ENCODE measurements around the gene TMEM125.

Gene TMEM125

DNA sequence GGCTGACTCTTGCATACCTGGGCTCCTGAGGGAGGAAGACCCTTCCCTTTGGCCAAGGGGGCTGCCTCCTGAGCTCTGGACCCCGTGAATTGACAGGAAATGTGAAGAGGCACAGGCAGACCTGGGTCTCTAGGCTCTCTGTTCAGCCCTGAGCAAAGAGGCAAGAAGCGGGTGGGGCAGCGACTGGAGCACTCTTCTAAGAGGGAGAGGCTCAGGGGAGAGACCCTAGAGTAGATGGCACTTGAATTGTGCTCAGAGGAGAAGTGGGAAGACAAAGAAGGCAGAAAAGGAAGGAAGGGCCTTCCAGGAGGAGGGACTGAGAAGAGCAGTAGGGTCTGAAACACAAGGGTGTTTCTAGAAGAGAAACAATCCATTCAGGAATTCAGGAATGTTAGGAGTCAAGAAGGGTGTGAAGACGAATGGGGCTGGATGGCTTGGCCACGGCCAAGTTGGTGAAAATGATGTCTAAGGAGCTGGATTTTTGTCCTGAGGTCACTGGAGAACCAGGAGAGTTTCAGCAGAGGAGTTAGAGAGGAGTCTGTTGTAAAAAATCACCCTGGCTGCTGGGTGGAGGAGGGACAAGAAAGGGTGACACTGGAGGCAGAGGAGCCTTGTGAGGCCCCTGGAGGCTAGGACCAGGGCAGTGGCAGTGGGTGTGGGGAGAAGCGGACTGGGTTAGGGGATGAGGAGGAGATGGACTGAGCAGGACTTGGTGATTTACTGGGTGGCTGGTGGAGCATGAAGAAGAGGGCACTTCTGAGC lies 36.3 kb downstream of the TMEM125 start:
- H3K9me3 ChIP-seq (ENCODE audit: severe bottlenecking) = no peaks in the 10 kb centered on the region
- TF ChIP-seq, protein P1, sequence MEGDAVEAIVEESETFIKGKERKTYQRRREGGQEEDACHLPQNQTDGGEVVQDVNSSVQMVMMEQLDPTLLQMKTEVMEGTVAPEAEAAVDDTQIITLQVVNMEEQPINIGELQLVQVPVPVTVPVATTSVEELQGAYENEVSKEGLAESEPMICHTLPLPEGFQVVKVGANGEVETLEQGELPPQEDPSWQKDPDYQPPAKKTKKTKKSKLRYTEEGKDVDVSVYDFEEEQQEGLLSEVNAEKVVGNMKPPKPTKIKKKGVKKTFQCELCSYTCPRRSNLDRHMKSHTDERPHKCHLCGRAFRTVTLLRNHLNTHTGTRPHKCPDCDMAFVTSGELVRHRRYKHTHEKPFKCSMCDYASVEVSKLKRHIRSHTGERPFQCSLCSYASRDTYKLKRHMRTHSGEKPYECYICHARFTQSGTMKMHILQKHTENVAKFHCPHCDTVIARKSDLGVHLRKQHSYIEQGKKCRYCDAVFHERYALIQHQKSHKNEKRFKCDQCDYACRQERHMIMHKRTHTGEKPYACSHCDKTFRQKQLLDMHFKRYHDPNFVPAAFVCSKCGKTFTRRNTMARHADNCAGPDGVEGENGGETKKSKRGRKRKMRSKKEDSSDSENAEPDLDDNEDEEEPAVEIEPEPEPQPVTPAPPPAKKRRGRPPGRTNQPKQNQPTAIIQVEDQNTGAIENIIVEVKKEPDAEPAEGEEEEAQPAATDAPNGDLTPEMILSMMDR (IDR thresholded peaks at IDR 0.05; ENCODE audit: poor library complexity, severe bottlenecking) = no peak
- no peaks in the 10 kb centered on the region for H3K27me3 ChIP-seq (ENCODE audit: insufficient read depth, poor library complexity, severe bottlenecking)
- ATAC-seq (ENCODE audit: low read depth) (no peak), DNase-seq (ENCODE audit: low spot score) (no peak)
- no peaks in the 10 kb centered on the region for H3K36me3 ChIP-seq (ENCODE audit: low read depth)
- H3K27ac ChIP-seq (ENCODE audit: poor library complexity, severe bottlenecking) = no peak overlapping the region
- no peaks in the 10 kb centered on the region for H3K4me1 ChIP-seq (ENCODE audit: insufficient read depth, poor library complexity, severe bottlenecking)
- no peak overlapping the region for H3K4me3 ChIP-seq (ENCODE audit: severe bottlenecking)

DNA sequence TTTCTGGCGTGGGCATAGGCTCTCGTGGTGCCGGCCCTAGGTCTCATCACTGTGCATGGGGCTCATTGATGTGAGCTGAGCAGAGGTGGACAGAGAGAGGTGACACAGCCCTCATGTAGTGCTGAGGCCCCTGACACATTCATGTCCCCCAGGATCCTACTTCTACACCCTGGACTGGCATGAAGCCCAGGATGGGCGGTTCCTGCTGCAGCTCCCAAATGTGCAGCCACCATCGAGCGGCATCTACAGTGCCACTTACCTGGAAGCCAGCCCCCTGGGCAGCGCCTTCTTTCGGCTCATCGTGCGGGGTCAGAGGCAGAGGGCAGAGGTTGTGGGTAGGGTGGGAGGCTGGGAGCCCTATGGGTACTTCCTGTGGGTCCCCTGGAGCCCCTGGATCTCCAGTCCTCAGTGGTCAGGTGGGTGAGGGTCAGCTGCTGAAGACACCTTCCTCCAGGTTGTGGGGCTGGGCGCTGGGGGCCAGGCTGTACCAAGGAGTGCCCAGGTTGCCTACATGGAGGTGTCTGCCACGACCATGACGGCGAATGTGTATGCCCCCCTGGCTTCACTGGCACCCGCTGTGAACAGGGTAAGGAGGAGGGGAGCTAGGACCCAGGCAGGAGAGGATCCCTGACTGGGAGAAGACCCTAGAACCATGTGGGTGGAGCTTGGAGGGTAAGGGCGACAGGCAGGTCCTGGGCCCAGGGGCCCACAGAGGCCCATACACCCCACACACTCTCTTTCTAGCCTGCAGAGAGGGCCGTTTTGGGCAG lies 37.1 kb downstream of the TMEM125 start:
- Histone ChIP-seq H3K4me1 (ENCODE audit: insufficient read depth, poor library complexity, severe bottlenecking) (no peaks in the 10 kb centered on the region), H3K27me3 (ENCODE audit: insufficient read depth, poor library complexity, severe bottlenecking) (no peaks in the 10 kb centered on the region), H3K27ac (ENCODE audit: poor library complexity, severe bottlenecking) (no peak overlapping the region), H3K9me3 (ENCODE audit: severe bottlenecking) (no peaks in the 10 kb centered on the region), H3K36me3 (ENCODE audit: low read depth) (no peaks in the 10 kb centered on the region), H3K4me3 (ENCODE audit: severe bottlenecking) (no peak overlapping the region)
- DNase-seq (ENCODE audit: low spot score) = no peak
- TF ChIP-seq, protein P1 (IDR thresholded peaks at IDR 0.05; ENCODE audit: poor library complexity, severe bottlenecking) = no peak
- ATAC-seq (ENCODE audit: low read depth) = no peak

DNA sequence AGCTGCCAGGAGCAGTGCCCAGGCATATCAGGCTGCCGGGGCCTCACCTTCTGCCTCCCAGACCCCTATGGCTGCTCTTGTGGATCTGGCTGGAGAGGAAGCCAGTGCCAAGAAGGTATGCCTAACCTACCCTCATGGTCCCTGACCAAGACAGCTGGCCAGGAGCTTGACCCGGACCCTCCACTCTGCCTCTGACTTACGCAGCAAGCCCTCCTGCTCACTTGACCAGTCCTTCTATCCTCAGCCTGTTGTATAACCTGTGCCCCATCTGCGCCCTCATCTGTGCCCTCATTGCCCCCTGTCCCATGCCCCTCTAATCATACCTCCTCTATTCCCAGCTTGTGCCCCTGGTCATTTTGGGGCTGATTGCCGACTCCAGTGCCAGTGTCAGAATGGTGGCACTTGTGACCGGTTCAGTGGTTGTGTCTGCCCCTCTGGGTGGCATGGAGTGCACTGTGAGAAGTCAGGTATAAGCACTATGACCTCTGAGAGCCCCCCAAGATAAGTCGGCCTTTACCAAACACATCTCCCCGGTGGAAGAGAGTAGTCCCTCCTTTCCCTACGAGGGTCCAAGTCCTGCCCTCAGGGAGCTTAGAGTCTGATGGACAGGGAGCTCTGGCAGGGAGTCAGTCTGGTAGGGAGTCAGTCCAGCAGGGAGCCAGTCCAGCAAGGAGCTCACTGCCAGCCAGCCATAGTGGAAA lies 37.8 kb downstream of the TMEM125 start:
- DNase-seq (ENCODE audit: low spot score) = no peak
- H3K27me3 ChIP-seq (ENCODE audit: insufficient read depth, poor library complexity, severe bottlenecking) = no peaks in the 10 kb centered on the region
- H3K4me3 ChIP-seq (ENCODE audit: severe bottlenecking) = no peak overlapping the region
- no peaks in the 10 kb centered on the region for H3K36me3 ChIP-seq (ENCODE audit: low read depth)
- ATAC-seq (ENCODE audit: low read depth) = no peak
- H3K9me3 ChIP-seq (ENCODE audit: severe bottlenecking) = no peaks in the 10 kb centered on the region
- H3K4me1 ChIP-seq (ENCODE audit: insufficient read depth, poor library complexity, severe bottlenecking) = no peaks in the 10 kb centered on the region
- no peak overlapping the region for H3K27ac ChIP-seq (ENCODE audit: poor library complexity, severe bottlenecking)
- TF ChIP-seq, protein P1 (IDR thresholded peaks at IDR 0.05; ENCODE audit: poor library complexity, severe bottlenecking) = no peak

DNA sequence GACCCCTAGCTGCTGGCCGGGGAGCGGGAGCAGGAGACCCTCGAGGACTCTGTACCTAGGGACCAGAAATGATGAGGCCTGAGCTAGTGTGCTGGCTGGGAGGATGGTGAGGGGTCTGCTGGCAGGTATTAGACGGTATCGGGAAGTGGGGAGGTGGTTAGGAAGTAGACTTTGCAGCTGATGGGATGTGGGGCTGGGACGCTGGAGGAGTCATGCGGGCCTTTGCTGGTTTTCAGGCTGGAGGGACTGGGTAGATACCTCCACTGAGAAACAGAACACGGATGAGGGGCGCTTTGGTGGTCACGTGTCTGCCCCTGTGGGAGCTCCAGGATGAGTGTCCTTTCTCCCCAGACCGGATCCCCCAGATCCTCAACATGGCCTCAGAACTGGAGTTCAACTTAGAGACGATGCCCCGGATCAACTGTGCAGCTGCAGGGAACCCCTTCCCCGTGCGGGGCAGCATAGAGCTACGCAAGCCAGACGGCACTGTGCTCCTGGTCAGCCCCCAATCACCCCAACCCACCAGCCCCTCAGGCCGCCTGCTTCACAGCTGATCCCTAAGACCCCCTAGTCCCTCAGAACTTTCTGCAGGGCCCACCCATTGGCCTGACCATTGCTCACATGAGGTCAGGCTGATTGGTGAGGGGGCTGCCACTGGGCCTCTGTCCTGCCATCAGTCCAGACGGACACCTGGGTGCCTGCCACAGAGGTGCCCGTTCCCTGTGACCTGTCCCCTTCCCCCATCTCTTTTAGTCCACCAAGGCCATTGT lies 39.0 kb downstream of the TMEM125 start:
- no peaks in the 10 kb centered on the region for H3K36me3 ChIP-seq (ENCODE audit: low read depth)
- no peak overlapping the region for H3K27ac ChIP-seq (ENCODE audit: poor library complexity, severe bottlenecking)
- DNase-seq (ENCODE audit: low spot score) (no peak), ATAC-seq (ENCODE audit: low read depth) (no peak)
- H3K4me3 ChIP-seq (ENCODE audit: severe bottlenecking) = no peak overlapping the region
- TF ChIP-seq, protein P1 (IDR thresholded peaks at IDR 0.05; ENCODE audit: poor library complexity, severe bottlenecking) = no peak
- H3K4me1 ChIP-seq (ENCODE audit: insufficient read depth, poor library complexity, severe bottlenecking) = no peaks in the 10 kb centered on the region
- no peaks in the 10 kb centered on the region for H3K9me3 ChIP-seq (ENCODE audit: severe bottlenecking)
- H3K27me3 ChIP-seq (ENCODE audit: insufficient read depth, poor library complexity, severe bottlenecking) = no peaks in the 10 kb centered on the region
